Prostate gland (tissue), 2 donors: ENCODE results near the gene VWF. TPM values are rescaled to one million over a fixed set of nuclear protein-coding genes. Genes with fewer than 3 reads are reported as not detected.

Source experiments
- DNase-seq: peaks from one replicate; pipeline ENCODE4 v3.0.0-alpha.2; 2019; ENCODE audit warnings: low spot score
- H3K27ac ChIP-seq, 2 donors: fragments of 200-600 bp; sonication (generic); 2 replicates each; pipeline ENCODE4 v1.5.1; 2017 to 2019
- H3K27me3 ChIP-seq: fragments of 200-600 bp; sonication (generic); replicated peaks from 2 replicates; pipeline ENCODE4 v1.5.1; 2019; ENCODE audit not compliant: insufficient read depth
- H3K36me3 ChIP-seq, 2 donors: fragments of 200-600 bp; sonication (generic); 1 replicate in 1 of 2; 2 replicates in 1 of 2; pipeline versions ENCODE4 v1.5.1 to v1.8.1; 2017 to 2019
- H3K4me1 ChIP-seq: fragments of 200-600 bp; sonication (generic); replicated peaks from 2 replicates; pipeline ENCODE4 v1.5.1; 2019
- H3K4me3 ChIP-seq, 2 donors: fragments of 200-600 bp; sonication (generic); 2 replicates each; pipeline ENCODE4 v1.5.1; 2017 to 2019
- H3K9me3 ChIP-seq: fragments of 200-600 bp; sonication (generic); 2 replicates; pipeline ENCODE4 v1.5.1; 2017
- CTCF ChIP-seq, 4 experiments: fragments of 200-600 bp in 2 of 4; fragments of 450-650 bp in 2 of 4; sonication (generic) in 2 of 4; IDR thresholded peaks; 1 replicate in 3 of 4; 2 replicates in 1 of 4; pipeline ENCODE4 v1.5.1; 2016 to 2019; ENCODE audit warnings: antibody characterized with exemption in 4 of 4, mild to moderate bottlenecking in 2 of 4, moderate library complexity in 2 of 4
- POLR2A ChIP-seq: fragments of 450-650 bp; IDR thresholded peaks from one replicate; pipeline ENCODE4 v1.6.1; 2016; ENCODE audit warnings: antibody characterized with exemption, mild to moderate bottlenecking
- POLR2AphosphoS5 ChIP-seq: sonication (generic); formaldehyde crosslinking; IDR thresholded peaks from one replicate; pipeline ENCODE4 v1.6.1; 2017; ENCODE audit warnings: antibody characterized with exemption
- WGBS: methylation state at CpG from one replicate; pipeline ENCODE4 v1.1.5; 2018; 5-methylcytosine and 5-hydroxymethylcytosine counted together
- intact Hi-C: fragments of 100-400 bp; cut with DNase I; formaldehyde crosslinking; loops from one replicate; pipeline ENCODE4 v1.14.2; 2022
- total RNA-seq, 2 donors: library from RNA; depleted of rRNA; stranded (reverse); fragments of >200 nt; gene quantifications; one replicate each; pipeline ENCODE4 v1.1.0, GENCODE V29; 2016

Gene VWF
- total RNA-seq, 2 donors from 2014 or later: 55.0 to 193 TPM

DNA sequence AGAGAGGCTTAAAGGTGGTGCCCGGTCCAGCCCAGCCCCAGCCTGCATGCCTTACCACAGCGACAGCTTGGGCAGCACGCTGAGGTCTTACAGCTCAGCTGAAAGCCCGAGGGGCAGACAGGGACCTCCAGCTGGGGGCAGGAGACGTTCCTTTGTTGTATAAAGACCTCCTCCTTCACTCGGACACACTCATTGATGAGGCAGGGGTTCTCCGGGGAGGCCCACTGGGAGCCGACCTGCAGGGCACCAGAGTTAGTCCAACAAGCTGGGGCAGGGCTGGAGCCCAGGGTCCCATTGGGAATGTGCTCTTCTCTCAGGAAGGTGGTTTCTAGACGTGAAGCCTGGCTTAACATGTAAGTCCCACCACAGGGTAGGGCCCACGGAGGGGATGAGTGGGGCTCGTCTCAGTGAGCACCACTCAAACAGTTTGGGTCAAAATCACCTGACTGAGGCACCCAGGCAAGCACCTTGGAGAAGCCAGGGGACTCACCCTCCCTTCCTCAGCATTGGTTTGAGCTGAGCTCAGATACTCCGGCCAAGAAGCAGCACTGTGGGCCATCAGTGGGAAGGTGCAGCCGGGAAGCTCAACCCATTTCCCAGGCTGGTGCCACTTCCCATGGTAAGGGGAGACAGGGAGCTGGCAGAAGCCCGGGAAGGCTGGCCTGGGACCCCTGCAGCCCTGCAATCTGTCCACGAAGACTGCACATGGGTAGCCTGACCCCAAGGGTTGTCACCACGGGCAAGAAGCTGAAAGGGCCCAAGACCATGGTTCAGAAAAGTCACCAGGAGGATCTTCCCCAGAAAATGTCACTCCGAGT lies 155.1 kb downstream of the VWF start:
- 78% methylated on average over 17 of the region's 17 CpGs for WGBS
- no peak overlapping the region for H3K27ac ChIP-seq
- TF ChIP-seq CTCF (IDR thresholded peaks at IDR 0.05): no peak
- TF ChIP-seq POLR2A: no peak
- TF ChIP-seq POLR2AphosphoS5: no peak
- no peaks in the 10 kb centered on the region for H3K4me1 ChIP-seq
- no peak overlapping the region for H3K4me3 ChIP-seq
- DNase-seq: no peak
- intact Hi-C loops: no loop called here
- H3K36me3 ChIP-seq: no peaks in the 10 kb centered on the region
- H3K9me3 ChIP-seq: no peaks in the 10 kb centered on the region
- H3K27me3 ChIP-seq: no peaks in the 10 kb centered on the region

- no peaks in the 10 kb centered on the region for H3K27me3 ChIP-seq
- no peaks in the 10 kb centered on the region for H3K36me3 ChIP-seq
- no peak for TF ChIP-seq CTCF (IDR thresholded peaks at IDR 0.05)
- no peak for TF ChIP-seq POLR2A
- TF ChIP-seq POLR2AphosphoS5: no peak
- no peak for DNase-seq
- no peaks in the 10 kb centered on the region for H3K9me3 ChIP-seq
- H3K4me1 ChIP-seq: no peaks in the 10 kb centered on the region
- no peak overlapping the region for H3K27ac ChIP-seq
- intact Hi-C loops: no loop called here
- WGBS: 91% methylated on average over 17 of the region's 17 CpGs
- H3K4me3 ChIP-seq: no peak overlapping the region
Observed at GRCh38 chr12:5967645-5968415, 156.6 kb downstream of the VWF start.

GRCh38 chr12:5966486-5967095 lies 157.9 kb downstream of the VWF start:
- no peak for DNase-seq
- intact Hi-C loops: no loop called here

GRCh38 chr12:5965950-5966383 lies 158.5 kb downstream of the VWF start:
- no peaks in the 10 kb centered on the region for H3K27me3 ChIP-seq
- no peak overlapping the region for H3K27ac ChIP-seq
- peak; percentile 36 for DNase-seq
- no peak for TF ChIP-seq POLR2A
- TF ChIP-seq CTCF (IDR thresholded peaks at IDR 0.05): peak in 3 of 4 experiments; percentile 44 to 57 (median 53)
- no peak overlapping the region for H3K4me3 ChIP-seq
- H3K9me3 ChIP-seq: no peaks in the 10 kb centered on the region
- H3K4me1 ChIP-seq: no peaks in the 10 kb centered on the region
- intact Hi-C loops: no loop called here
- WGBS: 43% methylated on average over 9 of the region's 9 CpGs
- H3K36me3 ChIP-seq: no peaks in the 10 kb centered on the region

More at GRCh38 chr12:5966486-5967095, 157.9 kb downstream of the VWF start:
- Histone ChIP-seq H3K36me3 (no peaks in the 10 kb centered on the region), H3K27ac (no peak overlapping the region), H3K27me3 (no peaks in the 10 kb centered on the region), H3K4me3 (no peak overlapping the region), H3K9me3 (no peaks in the 10 kb centered on the region), H3K4me1 (no peaks in the 10 kb centered on the region)
- TF ChIP-seq CTCF (IDR thresholded peaks at IDR 0.05): no peak
- no peak for TF ChIP-seq POLR2A
- no peak for TF ChIP-seq POLR2AphosphoS5
- WGBS: 85% methylated on average over 11 of the region's 11 CpGs
